Astrocyte (in vitro differentiated cells and primary cell): ENCODE results near the gene ELP6.

Source experiments
- EZH2 ChIP-seq: IDR thresholded peaks from 2 replicates; pipeline ENCODE4 v1.6.1; 2012; ENCODE audit warnings: mild to moderate bottlenecking, low read length, inconsistent platforms; ENCODE audit not compliant: insufficient read depth
- TF ChIP-seq, protein P1 (sequence below): IDR thresholded peaks from 2 replicates; pipeline ENCODE4 v1.5.1; 2011; ENCODE audit warnings: low read depth, mild to moderate bottlenecking, inconsistent platforms, low read length, moderate library complexity; ENCODE audit not compliant: insufficient read depth

DNA sequence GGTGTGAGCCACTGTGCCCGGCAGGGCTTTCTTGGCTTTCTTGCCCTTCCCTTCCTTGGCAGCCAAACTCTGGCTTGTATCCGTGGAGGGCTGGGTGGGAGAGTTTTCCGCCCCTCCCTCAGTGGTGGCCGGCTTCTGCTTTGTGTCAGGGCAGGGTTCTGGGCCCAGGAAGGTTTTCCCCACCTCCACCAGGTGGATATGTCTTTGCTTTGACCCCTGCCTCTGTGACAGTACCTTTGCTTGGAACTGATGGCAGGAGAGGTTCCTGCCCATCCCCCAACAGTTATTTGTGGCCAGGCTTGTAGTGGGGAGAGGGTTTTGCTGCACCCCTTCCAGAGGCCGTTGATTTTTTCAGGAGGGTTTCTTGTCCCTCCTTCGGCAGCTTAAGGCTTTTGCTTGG, 40.8 kb upstream of the ELP6 start:
- TF ChIP-seq, protein P1, sequence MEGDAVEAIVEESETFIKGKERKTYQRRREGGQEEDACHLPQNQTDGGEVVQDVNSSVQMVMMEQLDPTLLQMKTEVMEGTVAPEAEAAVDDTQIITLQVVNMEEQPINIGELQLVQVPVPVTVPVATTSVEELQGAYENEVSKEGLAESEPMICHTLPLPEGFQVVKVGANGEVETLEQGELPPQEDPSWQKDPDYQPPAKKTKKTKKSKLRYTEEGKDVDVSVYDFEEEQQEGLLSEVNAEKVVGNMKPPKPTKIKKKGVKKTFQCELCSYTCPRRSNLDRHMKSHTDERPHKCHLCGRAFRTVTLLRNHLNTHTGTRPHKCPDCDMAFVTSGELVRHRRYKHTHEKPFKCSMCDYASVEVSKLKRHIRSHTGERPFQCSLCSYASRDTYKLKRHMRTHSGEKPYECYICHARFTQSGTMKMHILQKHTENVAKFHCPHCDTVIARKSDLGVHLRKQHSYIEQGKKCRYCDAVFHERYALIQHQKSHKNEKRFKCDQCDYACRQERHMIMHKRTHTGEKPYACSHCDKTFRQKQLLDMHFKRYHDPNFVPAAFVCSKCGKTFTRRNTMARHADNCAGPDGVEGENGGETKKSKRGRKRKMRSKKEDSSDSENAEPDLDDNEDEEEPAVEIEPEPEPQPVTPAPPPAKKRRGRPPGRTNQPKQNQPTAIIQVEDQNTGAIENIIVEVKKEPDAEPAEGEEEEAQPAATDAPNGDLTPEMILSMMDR: no peak
- TF ChIP-seq EZH2: no peak
